GM12892 (cell line): ENCODE data around the gene PDX1.

Source experiments
- POLR2A ChIP-seq: IDR thresholded peaks from 2 replicates; pipeline ENCODE4 v1.6.1; 2011; ENCODE audit warnings: low read depth, low read length, control low read depth
- POLR2AphosphoS5 ChIP-seq: IDR thresholded peaks from 2 replicates; pipeline ENCODE4 v1.6.1; 2011; ENCODE audit warnings: low read depth, low read length, control low read depth
- TAF1 ChIP-seq: IDR thresholded peaks from 2 replicates; pipeline ENCODE4 v1.6.1; 2011; ENCODE audit warnings: low read depth, mild to moderate bottlenecking, control low read depth, low read length, borderline replicate concordance

DNA sequence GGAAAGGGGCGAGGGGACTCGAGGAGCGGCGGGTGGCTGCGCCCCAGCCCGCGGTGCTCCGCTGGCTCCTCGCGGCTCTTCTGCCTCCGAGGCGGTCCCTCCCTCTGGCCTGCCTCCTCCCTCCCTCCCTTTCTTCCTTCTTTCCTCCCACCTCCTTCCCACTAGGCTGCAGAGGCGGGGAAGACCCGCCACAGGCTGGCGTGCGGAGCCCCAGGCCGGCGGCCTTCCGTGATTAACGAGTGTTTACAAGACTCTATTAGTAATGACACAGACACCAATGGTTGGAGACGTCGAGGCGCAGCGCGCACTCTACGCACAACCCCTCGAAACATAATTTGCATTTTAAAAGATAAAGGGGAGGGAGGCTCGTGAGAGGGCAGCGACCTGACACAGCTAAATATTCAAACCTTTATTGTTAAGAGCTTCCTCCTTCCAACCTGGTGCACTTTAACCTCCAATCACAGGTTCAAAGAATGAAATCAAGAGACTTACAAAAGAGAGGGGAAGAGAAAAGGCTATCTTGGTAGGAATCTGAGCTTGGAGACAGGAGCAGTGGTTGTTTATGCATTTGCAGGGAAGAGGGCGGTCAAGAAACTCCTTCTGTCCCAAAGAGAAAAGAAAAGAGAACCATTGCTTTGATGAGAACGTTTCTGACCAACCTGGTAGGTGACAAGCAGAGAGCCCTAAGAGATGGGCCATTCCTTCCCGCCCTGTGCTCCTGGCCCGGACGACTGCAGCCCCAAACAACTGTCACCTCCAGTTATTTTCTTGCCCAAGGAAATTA is 49.5 kb downstream of the PDX1 start, which contains the start of gene CDX2:
- TF ChIP-seq POLR2A: no peak
- TF ChIP-seq POLR2AphosphoS5: no peak
- no peak for TF ChIP-seq TAF1
